GM21447 (cell line): ENCODE data around the gene CA6.
"Not testable (repeated sequence)": the region's sequence is repeated elsewhere in the genome, so short reads cannot be mapped to it uniquely, and the experiment has no call there.

Experiments
- ATAC-seq: cut with Tn5 transposase; IDR thresholded peaks from one replicate; pipeline ENCODE4 v1.9.1; 2021; ENCODE audit not compliant: unreplicated experiment

CA6 gene

DNA sequence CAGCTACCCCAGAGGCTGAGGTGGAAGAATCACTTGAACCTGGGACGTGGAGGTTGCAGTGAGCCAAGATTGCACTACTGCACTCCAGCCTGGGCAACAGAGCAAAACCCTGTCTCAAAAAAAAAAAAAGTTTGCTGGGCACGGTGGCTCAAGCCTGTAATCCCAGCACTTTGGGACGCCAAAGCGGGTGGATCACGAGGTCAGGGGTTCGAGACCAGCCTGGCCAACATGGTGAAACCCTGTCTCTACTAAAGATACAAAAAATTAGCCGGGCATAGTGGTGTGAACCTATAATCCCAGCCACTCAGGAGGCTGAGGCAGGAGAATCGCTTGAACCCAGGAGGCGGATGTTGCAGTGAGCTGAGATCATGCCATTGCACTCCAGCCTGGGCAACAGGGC is 23.2 kb downstream of the CA6 start:
- not testable (repeated sequence) for ATAC-seq

DNA sequence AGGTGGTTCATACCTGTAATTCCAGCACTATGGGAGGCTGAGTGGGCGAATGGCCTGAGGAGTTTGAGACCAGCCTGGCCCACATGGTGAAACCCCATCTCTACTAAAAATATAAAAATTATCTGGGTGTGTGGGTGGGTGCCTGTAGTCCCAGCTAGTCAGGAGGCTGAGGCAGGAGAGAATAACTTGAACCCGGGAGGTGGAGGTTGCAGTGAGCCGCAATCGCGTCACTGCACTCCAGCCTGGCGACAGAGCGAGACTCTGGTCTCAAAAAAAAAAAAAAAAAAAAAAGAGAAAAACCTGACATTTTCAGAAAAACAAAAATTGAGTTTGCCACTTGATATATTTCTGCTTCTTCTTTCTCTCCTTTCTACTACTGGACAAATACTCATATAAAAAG is 24.3 kb downstream of the CA6 start:
- no peak for ATAC-seq

GRCh38 chr1:8970870-8971337 is 25.2 kb downstream of the CA6 start:
- ATAC-seq = peak; percentile 65

GRCh38 chr1:8974551-8974950 is 28.9 kb downstream of the CA6 start:
- ATAC-seq = no peak

DNA sequence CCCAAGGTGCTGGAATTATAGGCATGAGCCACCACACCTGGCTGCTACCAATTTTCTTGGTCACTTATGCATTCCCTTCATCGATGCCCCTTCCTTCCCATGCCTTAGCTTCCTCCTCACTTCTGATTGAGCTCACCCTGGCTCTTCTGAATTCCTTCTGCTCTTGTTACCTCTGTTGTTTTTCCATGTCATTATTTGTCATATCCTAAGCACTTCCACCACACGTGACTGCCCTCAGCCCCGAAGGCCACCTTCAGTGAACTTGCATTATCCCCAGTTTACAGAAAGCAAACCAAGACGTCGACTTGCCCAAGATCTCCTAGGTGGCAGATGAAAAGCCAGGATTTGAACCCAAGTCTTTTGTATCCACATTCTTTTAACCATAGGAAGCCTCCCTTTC is 30.7 kb downstream of the CA6 start:
- no peak for ATAC-seq

GRCh38 chr1:8976896-8977450 is 31.3 kb downstream of the CA6 start:
- ATAC-seq = no peak

- ATAC-seq = no peak
These were observed 35.0 kb downstream of the CA6 start for GRCh38 chr1:8980656-8981055.

DNA sequence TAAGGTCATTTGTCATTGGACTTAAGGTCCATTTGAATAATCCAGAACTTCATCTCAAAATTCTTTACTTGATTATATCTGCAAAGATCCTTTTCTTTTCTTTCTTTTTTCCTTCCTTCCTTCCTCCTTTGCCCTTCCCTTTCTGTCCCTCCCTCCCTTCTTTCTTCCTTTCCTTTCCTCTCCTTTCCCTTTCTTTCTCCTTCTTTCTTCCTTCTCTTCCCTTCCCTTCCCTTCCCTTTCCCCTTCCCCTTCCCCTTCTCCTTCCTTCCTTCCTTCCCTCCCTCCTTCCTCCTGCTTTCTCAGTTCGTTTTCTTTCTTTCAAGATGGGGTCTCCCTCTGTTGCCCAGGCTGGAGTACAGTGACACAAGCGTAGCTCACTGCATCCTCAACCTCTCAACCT is 35.5 kb downstream of the CA6 start:
- no peak for ATAC-seq

- ATAC-seq = no peak
These were observed 38.5 kb downstream of the CA6 start for GRCh38 chr1:8984203-8984602.

DNA sequence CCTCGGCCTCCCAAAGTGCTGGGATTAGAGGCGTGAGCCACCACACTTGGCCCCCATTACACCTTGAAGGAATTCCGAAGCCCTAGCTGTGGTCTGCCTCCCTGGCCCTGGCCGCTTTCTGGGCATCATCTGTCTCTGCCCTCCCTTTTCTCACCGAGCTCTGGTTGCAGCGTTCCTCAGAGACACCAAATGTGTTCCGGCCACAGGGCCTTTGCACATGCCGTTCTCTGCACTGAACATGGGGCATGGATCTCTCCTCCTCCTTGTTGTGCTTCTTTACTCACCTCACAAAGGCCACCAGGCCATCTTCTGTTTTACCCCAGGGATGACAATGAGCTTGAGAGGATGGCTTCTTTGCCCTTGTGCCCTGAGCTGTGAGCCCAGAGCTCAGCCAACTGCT is 39.3 kb downstream of the CA6 start:
- no peak for ATAC-seq

- no peak for ATAC-seq
These were observed 40.5 kb downstream of the CA6 start for GRCh38 chr1:8985915-8986813.

- ATAC-seq = no peak
These were observed 41.1 kb downstream of the CA6 start for GRCh38 chr1:8986814-8987190.

- ATAC-seq = no peak
These were observed 42.4 kb downstream of the CA6 start for GRCh38 chr1:8987881-8988617.

- ATAC-seq = no peak
These were observed 42.9 kb downstream of the CA6 start for GRCh38 chr1:8988618-8988967.

DNA sequence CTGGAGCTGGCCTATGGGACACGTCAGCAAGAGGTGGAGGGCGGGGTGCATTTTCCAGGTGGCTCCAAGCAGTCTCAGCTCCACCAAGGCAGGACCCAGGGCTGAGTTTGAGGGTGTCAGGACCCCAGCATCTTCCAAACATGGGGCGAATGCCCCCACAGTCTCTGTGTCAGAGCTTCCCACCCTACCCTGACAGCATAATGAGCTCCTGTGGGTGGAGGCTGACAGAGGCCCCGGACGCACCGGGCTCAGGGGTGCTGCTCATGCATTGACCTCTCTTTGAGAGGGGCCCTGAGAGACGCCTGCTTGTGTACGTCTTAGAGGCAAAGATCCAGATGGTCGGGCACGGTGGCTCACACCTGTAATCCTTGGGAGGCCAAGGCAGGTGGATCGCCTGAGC is 43.4 kb downstream of the CA6 start:
- no peak for ATAC-seq

- no peak for ATAC-seq
These were observed 44.2 kb downstream of the CA6 start for GRCh38 chr1:8989821-8990220.

- no peak for ATAC-seq
These were observed 47.4 kb downstream of the CA6 start for GRCh38 chr1:8992936-8993687.

GRCh38 chr1:8993962-8994675 is 48.5 kb downstream of the CA6 start:
- ATAC-seq = not testable (repeated sequence)

- not testable (repeated sequence) for ATAC-seq
These were observed 56.0 kb downstream of the CA6 start for GRCh38 chr1:9001534-9002214.

- ATAC-seq = not testable (repeated sequence)
These were observed 56.5 kb downstream of the CA6 start for GRCh38 chr1:9002215-9002560.
